Ovary (tissue), 9 donors: ENCODE measurements around the gene COL13A1. TPM values are rescaled to one million over a fixed set of nuclear protein-coding genes. Genes with fewer than 3 reads are reported as not detected.

Experiments used
- DNase-seq, 5 donors: peaks; one replicate each; pipeline ENCODE4 v3.0.0-alpha.2; 2019 to 2020
- H3K27ac ChIP-seq, 2 donors: fragments of 200-600 bp; one replicate each; pipeline versions ENCODE4 v1.5.1 to v1.8.0; 2019 to 2022
- H3K27me3 ChIP-seq: fragments of 200-600 bp; one replicate; pipeline ENCODE4 v1.8.0; 2022
- H3K36me3 ChIP-seq: fragments of 200-600 bp; sonication (generic); one replicate; pipeline ENCODE4 v1.5.1; 2019
- H3K4me1 ChIP-seq: one replicate; pipeline ENCODE4 v1.8.1; 2013; ENCODE audit warnings: mild to moderate bottlenecking, moderate library complexity; ENCODE audit not compliant: insufficient read depth
- H3K4me3 ChIP-seq: fragments of 200-600 bp; sonication (generic); one replicate; pipeline ENCODE4 v1.5.1; 2017
- H3K9me3 ChIP-seq, 2 donors: fragments of 200-600 bp in 1 of 2; sonication (generic) in 1 of 2; one replicate each; pipeline versions ENCODE4 v1.5.1 to v1.8.1; 2013 to 2019; ENCODE audit warnings: mild to moderate bottlenecking in 1 of 2, moderate library complexity in 1 of 2
- EP300 ChIP-seq: sonication (generic); formaldehyde crosslinking; IDR thresholded peaks from one replicate; pipeline ENCODE4 v1.6.1; 2017; ENCODE audit warnings: antibody characterized with exemption
- POLR2A ChIP-seq: fragments of 450-650 bp; IDR thresholded peaks from one replicate; pipeline ENCODE4 v1.6.1; 2017; ENCODE audit warnings: antibody characterized with exemption, mild to moderate bottlenecking, moderate library complexity
- WGBS, 3 donors: extraction: QIAGEN DNeasy Blood & Tissue Kit in 1 of 3; methylation state at CpG; one replicate each; pipeline versions ENCODE4 v1.1.5 to v1.1.7; 2013 to 2017; 5-methylcytosine and 5-hydroxymethylcytosine counted together
- intact Hi-C, 4 donors: fragments of 100-400 bp; cut with DNase I; formaldehyde crosslinking; loops; one replicate each; pipeline versions ENCODE4 v1.11.0 to v1.15.1; 2022 to 2023
- polyA plus RNA-seq, 2 donors: library from polyadenylated mRNA; stranded (reverse); fragments of 200-250 nt in 1 of 2; fragments of 350-450 nt in 1 of 2; fragmentation: Illumina TruSeq in 1 of 2; extraction: RNeasy Lipid Tissue Mini Kit (QIAGEN cat#74804) in 1 of 2; gene quantifications; one replicate each; pipeline ENCODE4 v1.2.3, GENCODE V29; 2013 to 2014
- total RNA-seq, 7 donors: library from RNA; depleted of rRNA in 2 of 7; stranded (reverse); fragments of >200 nt in 2 of 7; fragmentation: NEBNext Ultra II Directional in 3 of 7; extraction: Animal tissue kit (Norgen Biotek cat#: 25700) in 3 of 7; gene quantifications; one replicate each; pipeline versions ENCODE4 v1.1.0 to v1.2.4, GENCODE V29; 2016 to 2023
- TF ChIP-seq, protein P1 (sequence below), 3 donors: fragments of 450-650 bp in 2 of 3; fragments of 200-600 bp in 1 of 3; IDR thresholded peaks; one replicate each; pipeline versions ENCODE4 v1.5.1 to v1.8.0; 2016 to 2022; ENCODE audit warnings: antibody characterized with exemption in 3 of 3, mild to moderate bottlenecking in 1 of 3
- donor health status: DM: no; HTN: no; CAD: no; lungs with moderate emphysema.
- donor health status: DM: no; HTN: no; CAD: no.
- donor health status: Bipolar disorder and iron deficiency.
- donor health status: DM: yes; HTN: yes; CAD: no.
- donor health status: DM: no; HTN: no; CAD: no.
- donor health status: DM: yes; HTN: yes; CAD: no.

Gene COL13A1
- total and polyA plus RNA-seq, 9 donors: 0.48 to 3.1 (median 1.1) TPM

- WGBS, 3 donors: 72 to 77% (median 75%) methylated on average over 7 of the region's 7 CpGs
Observed at GRCh38 chr10:69849825-69850224, 48.1 kb downstream of the COL13A1 start.

GRCh38 chr10:69850440-69850839 lies 48.7 kb downstream of the COL13A1 start:
- 72 to 76% (median 74%) methylated on average over 6 of the region's 6 CpGs for WGBS, 3 donors
- no peak for TF ChIP-seq POLR2A
- no peak overlapping the region for H3K4me3 ChIP-seq
- intact Hi-C loops: no loop called here
- H3K36me3 ChIP-seq: no peaks in the 10 kb centered on the region
- DNase-seq: no peak
- no peak overlapping the region for H3K27ac ChIP-seq
- H3K27me3 ChIP-seq: no peaks in the 10 kb centered on the region
- no peaks in the 10 kb centered on the region for H3K4me1 ChIP-seq
- no peaks in the 10 kb centered on the region for H3K9me3 ChIP-seq

More at GRCh38 chr10:69849825-69850224, 48.1 kb downstream of the COL13A1 start:
- Histone ChIP-seq H3K9me3 (no peaks in the 10 kb centered on the region), H3K27me3 (no peaks in the 10 kb centered on the region), H3K4me3 (no peak overlapping the region), H3K36me3 (no peaks in the 10 kb centered on the region), H3K4me1 (no peaks in the 10 kb centered on the region), H3K27ac (no peak overlapping the region)
- intact Hi-C loops: no loop called here
- no peak for TF ChIP-seq EP300
- TF ChIP-seq, protein P1, sequence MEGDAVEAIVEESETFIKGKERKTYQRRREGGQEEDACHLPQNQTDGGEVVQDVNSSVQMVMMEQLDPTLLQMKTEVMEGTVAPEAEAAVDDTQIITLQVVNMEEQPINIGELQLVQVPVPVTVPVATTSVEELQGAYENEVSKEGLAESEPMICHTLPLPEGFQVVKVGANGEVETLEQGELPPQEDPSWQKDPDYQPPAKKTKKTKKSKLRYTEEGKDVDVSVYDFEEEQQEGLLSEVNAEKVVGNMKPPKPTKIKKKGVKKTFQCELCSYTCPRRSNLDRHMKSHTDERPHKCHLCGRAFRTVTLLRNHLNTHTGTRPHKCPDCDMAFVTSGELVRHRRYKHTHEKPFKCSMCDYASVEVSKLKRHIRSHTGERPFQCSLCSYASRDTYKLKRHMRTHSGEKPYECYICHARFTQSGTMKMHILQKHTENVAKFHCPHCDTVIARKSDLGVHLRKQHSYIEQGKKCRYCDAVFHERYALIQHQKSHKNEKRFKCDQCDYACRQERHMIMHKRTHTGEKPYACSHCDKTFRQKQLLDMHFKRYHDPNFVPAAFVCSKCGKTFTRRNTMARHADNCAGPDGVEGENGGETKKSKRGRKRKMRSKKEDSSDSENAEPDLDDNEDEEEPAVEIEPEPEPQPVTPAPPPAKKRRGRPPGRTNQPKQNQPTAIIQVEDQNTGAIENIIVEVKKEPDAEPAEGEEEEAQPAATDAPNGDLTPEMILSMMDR (IDR thresholded peaks at IDR 0.05): no peak
- TF ChIP-seq POLR2A: no peak
- DNase-seq: no peak

GRCh38 chr10:69851306-69851705 lies 49.6 kb downstream of the COL13A1 start:
- WGBS, 3 donors: 36 to 61% (median 47%) methylated on average over 1 of the region's 1 CpG
- Histone ChIP-seq H3K4me1 (no peaks in the 10 kb centered on the region), H3K36me3 (no peaks in the 10 kb centered on the region), H3K9me3 (no peaks in the 10 kb centered on the region), H3K27ac (no peak overlapping the region), H3K27me3 (no peaks in the 10 kb centered on the region), H3K4me3 (no peak overlapping the region)
- TF ChIP-seq, protein P1 (IDR thresholded peaks at IDR 0.05): no peak
- intact Hi-C loops: no loop called here
- DNase-seq: no peak

DNA sequence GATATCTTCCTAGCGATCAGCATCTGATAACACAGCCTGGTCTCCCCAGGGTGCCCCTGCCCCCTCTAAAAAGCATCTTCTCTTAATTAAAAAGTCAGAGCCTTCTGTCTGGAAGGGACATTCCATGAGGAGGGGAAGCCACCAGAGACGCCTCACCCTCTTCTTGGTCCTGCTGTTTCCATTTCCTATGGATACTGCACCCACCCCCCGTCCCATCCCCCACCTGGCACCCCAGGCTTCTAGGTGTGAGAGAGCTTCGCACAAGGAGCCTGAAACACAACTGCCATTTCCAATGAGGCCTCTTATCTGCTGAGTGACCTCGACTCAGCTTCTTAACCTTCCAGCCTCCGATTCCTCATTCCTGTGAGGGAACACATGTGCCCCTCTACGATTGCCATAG lies 51.4 kb downstream of the COL13A1 start:
- Histone ChIP-seq H3K27me3 (no peaks in the 10 kb centered on the region), H3K9me3 (no peaks in the 10 kb centered on the region), H3K27ac (no peak overlapping the region), H3K4me3 (no peak overlapping the region), H3K4me1 (no peaks in the 10 kb centered on the region), H3K36me3 (no peaks in the 10 kb centered on the region)
- WGBS, 3 donors: 66 to 76% (median 68%) methylated on average over 7 of the region's 7 CpGs
- TF ChIP-seq POLR2A (no peak), EP300 (no peak)
- TF ChIP-seq, protein P1 (IDR thresholded peaks at IDR 0.05): no peak
- intact Hi-C loops: no loop called here
- no peak for DNase-seq

DNA sequence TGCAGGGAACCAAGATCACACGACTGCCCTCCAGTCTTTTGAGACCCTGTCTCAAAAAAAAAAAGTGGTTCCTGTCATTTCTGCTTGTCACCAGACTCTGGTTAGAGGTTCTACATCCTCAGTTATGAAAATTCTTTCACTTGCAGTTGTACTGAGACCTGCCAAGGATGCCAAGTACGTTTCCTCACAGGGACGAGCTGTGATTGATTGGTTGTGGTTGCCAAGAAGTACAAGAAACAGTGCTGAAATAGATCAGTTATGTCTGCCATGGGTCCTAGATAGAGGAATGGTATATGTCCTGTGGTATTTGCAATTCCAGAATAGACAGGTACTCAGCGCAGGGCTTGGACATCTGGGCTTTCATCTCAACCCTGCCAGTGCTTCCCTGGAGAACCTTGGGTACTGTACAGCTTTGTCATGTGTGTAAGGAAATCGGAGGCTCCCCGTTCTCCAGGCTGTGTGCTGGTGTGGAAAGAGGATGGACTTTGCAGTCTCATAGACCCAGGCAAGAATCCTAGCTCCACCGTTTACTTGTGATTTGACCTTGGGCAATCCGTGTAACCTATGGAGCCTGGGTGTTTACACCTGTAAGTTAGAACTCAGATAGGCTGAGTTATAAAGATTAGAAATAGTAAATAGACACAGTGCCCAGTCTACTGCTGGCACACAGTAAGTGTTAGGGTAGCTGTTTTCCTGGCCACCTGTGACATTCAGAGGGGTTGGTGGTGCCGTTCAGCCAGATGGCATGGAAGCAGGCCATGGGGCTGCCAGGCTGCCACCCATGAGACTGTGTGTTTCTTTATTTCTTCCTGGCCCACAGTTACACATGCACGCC lies 53.0 kb downstream of the COL13A1 start:
- Histone ChIP-seq H3K4me3 (no peak overlapping the region), H3K36me3 (no peaks in the 10 kb centered on the region), H3K4me1 (no peaks in the 10 kb centered on the region), H3K9me3 (no peaks in the 10 kb centered on the region), H3K27ac (no peak overlapping the region), H3K27me3 (no peaks in the 10 kb centered on the region)
- no peak for DNase-seq
- 73 to 76% (median 75%) methylated on average over 10 of the region's 10 CpGs for WGBS, 3 donors
- no peak for TF ChIP-seq POLR2A
- TF ChIP-seq EP300: no peak
- TF ChIP-seq, protein P1 (IDR thresholded peaks at IDR 0.05): no peak
- intact Hi-C loops: no loop called here
